ENCODE measurements around the gene IPO11.
"Not testable (repeated sequence)": the region's sequence is repeated elsewhere in the genome, so short reads cannot be mapped to it uniquely, and the experiment has no call there.

The IPO11 gene

DNA sequence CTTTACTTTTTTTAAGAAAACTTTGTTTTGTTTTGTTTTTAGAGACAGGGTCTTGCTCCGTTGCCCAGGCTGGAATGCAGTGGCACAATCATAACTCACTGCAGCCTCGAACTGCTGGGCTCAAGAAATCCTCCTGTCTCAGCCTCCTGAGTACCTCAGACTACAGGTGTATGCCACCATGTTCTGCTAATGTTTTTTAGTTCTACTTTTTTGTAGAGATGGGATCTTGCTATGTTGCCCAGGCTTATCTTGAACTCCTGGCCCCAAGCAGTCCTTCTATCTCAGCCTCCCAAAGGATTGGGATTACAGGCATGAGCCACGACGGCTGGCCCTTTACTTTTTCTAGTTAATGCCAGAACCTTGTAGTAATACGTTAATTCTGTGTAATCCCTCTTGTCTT lies 36.0 kb downstream of the IPO11 start:
- DNase-seq (ENCODE audit: low read depth in 2 of 2): no peak

- DNase-seq (ENCODE audit: low read depth in 2 of 2): no peak
Measured at GRCh38 chr5:62450259-62450658, 37.7 kb downstream of the IPO11 start.

- DNase-seq (ENCODE audit: low read depth in 2 of 2): no peak
Measured at GRCh38 chr5:62457071-62457470, 44.5 kb downstream of the IPO11 start.

DNA sequence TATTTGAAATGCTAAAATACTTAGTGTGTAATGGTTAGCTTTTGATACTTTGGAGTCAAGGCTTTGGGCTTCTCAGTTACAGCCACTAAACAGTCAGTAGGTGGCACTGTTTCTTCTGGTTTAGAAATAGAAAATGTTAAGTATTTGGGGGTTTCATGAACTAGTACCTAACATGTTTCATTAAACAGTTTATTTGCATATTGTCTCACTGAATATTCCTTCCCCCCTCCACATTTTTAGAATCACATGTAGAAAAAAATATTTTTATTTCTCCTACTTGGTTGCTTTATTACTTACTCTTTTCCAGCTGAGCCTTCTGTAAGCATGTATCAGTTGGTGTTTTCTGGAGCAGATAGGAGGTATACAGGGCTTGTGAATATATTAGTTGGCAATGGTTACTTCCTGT lies 48.0 kb downstream of the IPO11 start:
- DNase-seq (ENCODE audit: low read depth in 2 of 2): no peak

GRCh38 chr5:62461561-62461960 lies 49.0 kb downstream of the IPO11 start:
- DNase-seq (ENCODE audit: low read depth in 2 of 2): no peak

- DNase-seq (ENCODE audit: low read depth in 2 of 2): no peak
Measured at GRCh38 chr5:62465985-62466925, 53.7 kb downstream of the IPO11 start.

DNA sequence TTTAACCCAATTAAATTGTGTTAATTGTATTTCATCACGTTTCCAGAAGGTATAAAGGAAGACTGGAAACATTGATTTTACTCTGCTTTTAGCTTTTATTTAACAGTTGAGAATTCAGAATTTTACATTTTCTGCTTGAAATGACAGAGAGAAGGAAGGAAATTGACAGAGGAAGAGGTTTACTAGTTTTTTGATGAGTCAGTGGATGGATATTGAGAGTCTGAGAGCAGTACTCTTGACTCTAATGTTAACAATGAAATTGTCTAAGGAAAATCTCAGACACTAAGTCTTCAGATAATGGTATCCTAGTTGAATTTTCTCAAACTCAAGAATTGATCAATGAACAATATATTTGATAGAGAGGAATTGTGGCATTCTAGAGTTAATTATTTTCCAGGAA lies 60.6 kb downstream of the IPO11 start:
- DNase-seq (ENCODE audit: low read depth in 2 of 2): no peak

DNA sequence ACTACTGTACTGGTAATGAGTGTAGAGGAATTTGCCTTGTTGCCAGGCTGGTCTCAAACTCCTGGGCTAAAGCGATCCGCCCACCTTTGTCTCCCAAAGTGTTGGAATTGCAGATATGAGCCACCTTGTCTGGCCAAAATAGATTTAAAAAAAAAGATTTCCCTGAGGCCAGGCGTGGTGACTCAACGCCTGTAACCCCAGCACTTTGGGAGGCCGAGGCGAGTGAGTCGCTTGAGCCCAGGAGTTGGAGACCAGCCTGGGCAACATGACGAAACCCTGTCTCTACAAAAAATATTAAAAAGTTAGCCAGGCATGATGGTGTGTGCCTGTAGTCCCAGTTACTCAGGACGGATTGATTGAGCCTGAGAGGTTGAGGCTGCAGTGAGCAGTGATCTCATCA lies 62.5 kb downstream of the IPO11 start:
- no peak for DNase-seq (ENCODE audit: low read depth in 2 of 2)

DNA sequence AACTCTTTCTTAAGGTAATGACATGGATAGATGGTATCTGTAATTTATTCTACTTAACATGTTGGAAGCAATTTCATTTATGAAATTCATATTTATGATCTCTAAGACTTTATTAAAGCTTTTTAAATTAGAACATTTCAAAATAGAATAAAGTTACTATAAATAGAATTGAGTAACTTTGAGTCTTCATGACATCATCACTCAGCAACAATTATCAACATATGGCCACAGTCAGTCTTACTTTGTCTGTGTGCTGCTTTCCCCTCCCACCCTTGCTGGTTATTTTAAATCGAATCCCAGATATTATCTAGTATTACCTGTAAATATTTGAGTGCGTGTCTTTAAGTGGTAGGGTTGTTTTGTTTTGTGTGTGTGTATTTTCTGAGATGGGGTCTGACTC lies 65.2 kb downstream of the IPO11 start:
- no peak for DNase-seq (ENCODE audit: low read depth in 2 of 2)

- no peak for DNase-seq (ENCODE audit: low read depth in 2 of 2)
Measured at GRCh38 chr5:62483556-62483955, 71.0 kb downstream of the IPO11 start.

DNA sequence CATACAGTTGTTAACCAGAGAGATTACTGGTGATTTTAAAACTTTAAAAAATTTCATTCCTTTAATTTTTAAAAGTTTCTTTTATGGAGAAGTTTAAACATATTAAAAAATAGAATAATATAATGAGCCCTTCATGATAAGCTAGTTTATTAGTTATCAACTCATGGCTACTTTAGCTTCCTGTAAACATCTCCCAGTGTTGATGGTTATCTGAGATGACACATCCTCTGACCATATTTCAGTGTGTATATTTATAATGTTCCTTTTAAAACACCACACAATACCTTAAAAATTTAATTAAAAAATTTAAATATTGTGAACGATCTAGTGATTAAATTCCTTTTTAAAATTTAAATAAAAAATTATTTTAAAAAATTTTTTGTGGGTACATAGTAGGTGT lies 74.1 kb downstream of the IPO11 start:
- DNase-seq (ENCODE audit: low read depth in 2 of 2): no peak

DNA sequence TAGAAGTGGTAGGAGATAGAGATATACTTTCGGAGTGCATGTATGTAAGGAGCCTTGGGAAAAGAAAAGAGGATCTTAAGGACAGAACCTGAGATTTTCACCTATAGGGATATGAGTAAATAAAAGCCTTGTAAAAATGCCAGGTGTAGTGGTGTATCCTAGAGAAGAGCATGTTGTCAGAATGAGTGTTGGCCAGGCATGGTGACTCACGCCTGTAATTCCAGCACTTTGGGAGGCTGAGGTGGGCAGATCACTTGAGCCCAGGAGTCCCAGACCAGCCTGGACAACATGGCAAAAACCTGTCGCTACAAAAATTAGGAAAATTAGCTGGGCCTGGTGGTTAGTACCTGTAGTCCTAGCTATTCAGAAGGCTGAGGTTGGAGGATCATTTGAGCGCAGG lies 76.0 kb downstream of the IPO11 start:
- DNase-seq (ENCODE audit: low read depth in 2 of 2): no peak

GRCh38 chr5:62489471-62489870 lies 76.9 kb downstream of the IPO11 start:
- no peak for DNase-seq (ENCODE audit: low read depth in 2 of 2)

- no peak for DNase-seq (ENCODE audit: low read depth in 2 of 2)
Measured at GRCh38 chr5:62494772-62495171, 82.2 kb downstream of the IPO11 start.

- DNase-seq (ENCODE audit: low read depth in 2 of 2): no peak
Measured at GRCh38 chr5:62496876-62497275, 84.3 kb downstream of the IPO11 start.

GRCh38 chr5:62498961-62499360 lies 86.4 kb downstream of the IPO11 start:
- DNase-seq (ENCODE audit: low read depth in 2 of 2): no peak

GRCh38 chr5:62499756-62500155 lies 87.2 kb downstream of the IPO11 start:
- DNase-seq (ENCODE audit: low read depth in 2 of 2): no peak

- DNase-seq (ENCODE audit: low read depth in 2 of 2): no peak
Measured at GRCh38 chr5:62502456-62503101, 90.0 kb downstream of the IPO11 start.

GRCh38 chr5:62504129-62504528 lies 91.6 kb downstream of the IPO11 start:
- no peak for DNase-seq (ENCODE audit: low read depth in 2 of 2)

GRCh38 chr5:62506659-62507460 lies 94.3 kb downstream of the IPO11 start:
- DNase-seq (ENCODE audit: low read depth in 2 of 2): no peak

DNA sequence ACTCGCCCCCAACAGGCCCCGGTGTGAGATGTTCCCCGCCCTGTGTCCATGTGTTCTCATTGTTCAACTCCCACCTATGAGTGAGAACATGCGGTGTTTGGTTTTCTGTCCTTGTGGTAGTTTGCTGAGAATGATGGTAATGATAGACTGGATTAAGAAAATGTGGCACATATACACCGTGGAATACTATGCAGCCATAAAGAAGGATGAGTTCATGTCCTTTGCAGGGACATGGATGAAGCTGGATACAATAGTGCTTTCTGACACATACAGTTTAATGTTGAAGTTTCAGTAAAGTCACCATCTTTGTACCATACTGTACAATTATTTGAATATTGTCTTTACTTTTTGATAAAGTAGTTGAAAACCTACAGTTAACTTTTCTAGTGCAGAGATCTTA lies 96.2 kb downstream of the IPO11 start:
- not testable (repeated sequence) for DNase-seq (ENCODE audit: low read depth in 2 of 2)

- DNase-seq (ENCODE audit: low read depth in 2 of 2): no peak
Measured at GRCh38 chr5:62509806-62510205, 97.2 kb downstream of the IPO11 start.
